ENCODE results near the gene SELENON. TPM values are rescaled to one million over a fixed set of nuclear protein-coding genes. Genes with fewer than 3 reads are reported as not detected.

SELENON gene
- total and polyA plus RNA-seq, 10 donors = 9.7 to 80.9 (median 56.7) TPM

DNA sequence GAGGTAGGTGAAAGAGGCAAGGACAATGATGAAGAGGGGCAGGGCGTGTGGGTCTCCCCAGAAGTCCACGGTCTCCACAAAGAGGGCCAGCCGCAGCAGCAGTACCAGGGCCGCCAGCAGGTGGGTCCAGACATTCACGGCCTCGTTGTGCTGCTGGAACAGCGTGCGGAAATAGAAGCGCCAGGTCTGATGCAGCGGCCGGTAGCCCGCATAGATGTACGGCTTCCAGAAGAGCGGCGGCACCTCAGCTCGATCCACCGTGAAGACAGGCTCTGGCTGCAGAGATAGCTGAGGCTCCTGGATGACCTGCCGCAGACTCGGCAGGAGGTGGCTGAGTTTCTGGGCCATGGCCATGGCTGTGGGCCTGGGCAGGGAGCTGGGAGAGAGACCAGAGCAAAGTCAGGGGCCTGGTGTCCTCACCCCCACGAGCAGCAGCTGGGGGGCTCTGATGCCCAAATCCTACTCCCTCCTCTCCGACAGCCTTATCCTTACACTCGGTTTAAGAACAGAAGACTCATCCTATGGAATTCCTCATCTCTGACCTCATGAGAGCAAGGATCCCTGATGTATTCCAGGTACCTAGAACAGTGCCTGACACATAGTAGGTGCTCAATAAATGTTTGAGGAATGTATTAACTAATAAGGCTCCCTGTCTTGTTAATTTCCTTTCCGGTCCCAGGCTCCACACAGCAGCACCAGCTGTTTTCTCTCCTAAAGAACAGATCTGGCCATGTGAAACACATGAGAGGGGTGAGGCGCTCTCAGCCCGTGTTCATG lies 63.7 kb downstream of the SELENON start:
- Histone ChIP-seq H3K27me3 (replicated peaks in 1 of 7) (no peaks in the 10 kb centered on the region), H3K27ac (no peak overlapping the region), H3K9me3 (no peaks in the 10 kb centered on the region), H3K36me3 (peaks cover 0 to 45% (median 10%) of the 10 kb centered on the region in 6 donors), H3K4me1 (peaks cover 10 to 36% (median 29%) of the 10 kb centered on the region in 6 donors), H3K4me3 (no peak overlapping the region)
- no peak for DNase-seq
- TF ChIP-seq POLR2AphosphoS5 (IDR thresholded peaks at IDR 0.05) (peak in 1 of 3 donors; percentile 34), POLR2A (IDR thresholded peaks at IDR 0.05) (no peak)
- intact Hi-C loops (cut with DNase I; ENCODE audit: low total_unique reads) = no loop called here
- WGBS, 5 donors = 92 to 96% (median 94%) methylated on average over 25 of the region's 25 CpGs

GRCh38 chr1:25864434-25864833 lies 64.4 kb downstream of the SELENON start:
- H3K36me3 ChIP-seq = peaks cover 0 to 53% (median 10%) of the 10 kb centered on the region in 6 donors
- TF ChIP-seq POLR2AphosphoS5 (IDR thresholded peaks at IDR 0.05) = no peak
- TF ChIP-seq, protein P1, sequence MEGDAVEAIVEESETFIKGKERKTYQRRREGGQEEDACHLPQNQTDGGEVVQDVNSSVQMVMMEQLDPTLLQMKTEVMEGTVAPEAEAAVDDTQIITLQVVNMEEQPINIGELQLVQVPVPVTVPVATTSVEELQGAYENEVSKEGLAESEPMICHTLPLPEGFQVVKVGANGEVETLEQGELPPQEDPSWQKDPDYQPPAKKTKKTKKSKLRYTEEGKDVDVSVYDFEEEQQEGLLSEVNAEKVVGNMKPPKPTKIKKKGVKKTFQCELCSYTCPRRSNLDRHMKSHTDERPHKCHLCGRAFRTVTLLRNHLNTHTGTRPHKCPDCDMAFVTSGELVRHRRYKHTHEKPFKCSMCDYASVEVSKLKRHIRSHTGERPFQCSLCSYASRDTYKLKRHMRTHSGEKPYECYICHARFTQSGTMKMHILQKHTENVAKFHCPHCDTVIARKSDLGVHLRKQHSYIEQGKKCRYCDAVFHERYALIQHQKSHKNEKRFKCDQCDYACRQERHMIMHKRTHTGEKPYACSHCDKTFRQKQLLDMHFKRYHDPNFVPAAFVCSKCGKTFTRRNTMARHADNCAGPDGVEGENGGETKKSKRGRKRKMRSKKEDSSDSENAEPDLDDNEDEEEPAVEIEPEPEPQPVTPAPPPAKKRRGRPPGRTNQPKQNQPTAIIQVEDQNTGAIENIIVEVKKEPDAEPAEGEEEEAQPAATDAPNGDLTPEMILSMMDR (IDR thresholded peaks at IDR 0.05 in 8 of 11, conservative IDR thresholded peaks at IDR 0.05 in 3 of 11) = no peak
- TF ChIP-seq POLR2A (IDR thresholded peaks at IDR 0.05) = no peak
- no peak overlapping the region for H3K4me3 ChIP-seq
- 79 to 93% (median 88%) methylated on average over 3 of the region's 3 CpGs for WGBS, 5 donors
- no peak for DNase-seq
- peaks cover 6 to 34% (median 24%) of the 10 kb centered on the region in 6 donors for H3K4me1 ChIP-seq
- no peak overlapping the region for H3K27ac ChIP-seq
- no peaks in the 10 kb centered on the region for H3K9me3 ChIP-seq
- intact Hi-C loops (cut with DNase I; ENCODE audit: low total_unique reads) = no loop called here
- no peaks in the 10 kb centered on the region for H3K27me3 ChIP-seq (replicated peaks in 1 of 7)

DNA sequence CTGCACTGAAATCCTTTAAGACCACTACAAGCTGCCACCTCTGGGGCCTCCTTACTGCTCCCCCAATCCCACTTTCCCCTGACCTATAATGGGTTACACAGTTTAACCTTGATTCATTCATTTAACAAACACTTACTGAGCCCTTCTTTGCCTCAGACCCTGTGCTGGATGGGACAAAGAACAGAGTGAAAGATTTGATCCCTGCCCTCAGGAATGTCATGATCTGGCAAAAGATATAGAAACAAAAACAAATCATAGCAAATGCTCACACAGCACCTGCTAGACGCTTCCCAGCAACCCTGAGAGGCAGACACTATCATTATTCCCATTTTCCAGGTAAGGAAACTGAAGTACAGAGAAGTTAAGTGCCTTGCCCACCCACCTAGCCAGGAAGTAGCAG lies 66.3 kb downstream of the SELENON start:
- TF ChIP-seq, protein P1 (IDR thresholded peaks at IDR 0.05 in 8 of 11, conservative IDR thresholded peaks at IDR 0.05 in 3 of 11) = no peak
- TF ChIP-seq POLR2A (IDR thresholded peaks at IDR 0.05) (no peak), POLR2AphosphoS5 (IDR thresholded peaks at IDR 0.05) (no peak)

DNA sequence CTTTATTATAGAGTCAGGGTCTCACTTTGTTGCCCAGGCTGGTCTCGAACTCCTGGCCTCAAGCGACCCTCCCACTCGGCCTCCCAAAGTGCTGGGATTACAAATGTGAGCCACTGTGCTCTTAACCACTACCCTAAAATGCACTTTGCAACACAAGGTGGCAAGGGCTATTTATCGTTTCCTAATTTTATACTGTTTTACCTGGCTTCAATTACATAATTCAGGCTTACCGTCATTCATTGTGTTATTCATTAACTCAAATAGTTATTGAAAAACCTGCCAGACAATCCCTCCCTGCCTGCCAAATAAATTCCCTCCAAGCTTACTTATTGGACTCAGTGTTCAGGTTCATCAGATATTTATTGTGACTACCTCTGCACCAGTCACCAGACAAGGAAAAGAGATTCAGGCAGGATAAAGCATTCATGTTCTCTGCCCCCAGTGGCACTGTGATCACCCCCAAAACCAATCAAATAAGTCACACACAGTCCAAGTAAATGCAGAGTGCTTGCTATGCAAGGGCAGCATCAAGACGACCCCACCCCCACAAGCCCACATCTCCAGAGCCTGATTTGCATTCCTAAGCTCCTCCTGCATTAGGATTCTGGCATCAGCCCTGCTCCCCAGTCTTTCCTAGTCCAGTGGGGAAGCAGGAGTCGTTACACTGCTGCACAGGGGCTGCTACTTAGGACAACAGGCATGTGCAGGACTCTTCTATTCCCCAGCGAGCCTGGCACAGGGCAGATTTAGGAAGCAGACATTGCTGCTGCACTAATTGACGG lies 67.4 kb downstream of the SELENON start:
- 79 to 90% (median 82%) methylated on average over 9 of the region's 9 CpGs for WGBS, 5 donors
- H3K4me1 ChIP-seq = peaks cover 16 to 36% (median 28%) of the 10 kb centered on the region in 6 donors
- no peak for DNase-seq
- no peaks in the 10 kb centered on the region for H3K27me3 ChIP-seq (replicated peaks in 1 of 7)
- no peaks in the 10 kb centered on the region for H3K9me3 ChIP-seq
- no peak overlapping the region for H3K4me3 ChIP-seq
- H3K36me3 ChIP-seq = peaks cover 0 to 59% (median 10%) of the 10 kb centered on the region in 6 donors
- TF ChIP-seq, protein P1 (IDR thresholded peaks at IDR 0.05 in 8 of 11, conservative IDR thresholded peaks at IDR 0.05 in 3 of 11) = no peak
- TF ChIP-seq POLR2A (IDR thresholded peaks at IDR 0.05) (no peak), POLR2AphosphoS5 (IDR thresholded peaks at IDR 0.05) (no peak)
- intact Hi-C loops (cut with DNase I; ENCODE audit: low total_unique reads) = no loop called here
- no peak overlapping the region for H3K27ac ChIP-seq

More for the DNA sequence above, 66.3 kb downstream of the SELENON start:
- peaks cover 0 to 62% (median 10%) of the 10 kb centered on the region in 6 donors for H3K36me3 ChIP-seq
- intact Hi-C loops (cut with DNase I; ENCODE audit: low total_unique reads) = no loop called here
- H3K4me1 ChIP-seq = peaks cover 5 to 36% (median 23%) of the 10 kb centered on the region in 6 donors
- no peak for DNase-seq
- no peak overlapping the region for H3K27ac ChIP-seq
- H3K4me3 ChIP-seq = no peak overlapping the region
- H3K27me3 ChIP-seq (replicated peaks in 1 of 7) = no peaks in the 10 kb centered on the region
- 76 to 90% (median 84%) methylated on average over 1 of the region's 1 CpG for WGBS, 5 donors
- H3K9me3 ChIP-seq = no peaks in the 10 kb centered on the region

Other genes starting within 250 kb of the SELENON start
- gene MAN1C1, start 183.4 kb upstream of the SELENON start, total RNA-seq = 10 to 100 TPM; 25.0 to 54.3 (median 47.2) TPM
- gene MAN1C1, start 183.4 kb upstream of the SELENON start, polyA plus RNA-seq = 1 to 10 TPM; 4.6 to 7.0 (median 6.9) TPM
- gene MTFR1L, start 19.8 kb downstream of the SELENON start, total RNA-seq = 10 to 100 TPM; 44.6 to 74.7 (median 53.7) TPM
- gene MTFR1L, start 19.8 kb downstream of the SELENON start, polyA plus RNA-seq = 10 to 100 TPM; 32.1 to 44.3 (median 43.0) TPM
- gene AUNIP, start 59.3 kb downstream of the SELENON start, total RNA-seq = 1 to 10 TPM in 1 of 7 donors, under 1 TPM in 3, not detected in 3; 0.28 to 1.3 (median 0.71) TPM
- under 1 TPM; 0.07 to 0.61 (median 0.38) TPM for gene AUNIP, start 59.3 kb downstream of the SELENON start, polyA plus RNA-seq
- gene PAQR7, start 75.5 kb downstream of the SELENON start, total RNA-seq = 10 to 100 TPM in 4 of 7 donors, 1 to 10 TPM in 3; 9.2 to 14.2 (median 11.9) TPM
- 1 to 10 TPM; 3.0 to 4.8 (median 4.0) TPM for gene PAQR7, start 75.5 kb downstream of the SELENON start, polyA plus RNA-seq
- gene STMN1, start 106.2 kb downstream of the SELENON start, total RNA-seq = 10 to 100 TPM; 40.3 to 59.5 (median 47.8) TPM
- 100 to 1,000 TPM in 1 of 3 donors, 10 to 100 TPM in 2; 48.4 to 174 (median 95.8) TPM for gene STMN1, start 106.2 kb downstream of the SELENON start, polyA plus RNA-seq
- 10 to 100 TPM; 12.9 to 19.7 (median 13.9) TPM for gene PAFAH2, start 197.9 kb downstream of the SELENON start, total RNA-seq
- 1 to 10 TPM; 3.9 to 5.3 (median 4.7) TPM for gene PAFAH2, start 197.9 kb downstream of the SELENON start, polyA plus RNA-seq
- 1 to 10 TPM; 2.3 to 8.6 (median 4.9) TPM for gene EXTL1, start 221.6 kb downstream of the SELENON start, total RNA-seq
- gene EXTL1, start 221.6 kb downstream of the SELENON start, polyA plus RNA-seq = 1 to 10 TPM in 1 of 3 donors, under 1 TPM in 2; 0.30 to 3.6 (median 0.63) TPM
- not detected for gene SLC30A2, start 245.9 kb downstream of the SELENON start, total RNA-seq
- not detected for gene SLC30A2, start 245.9 kb downstream of the SELENON start, polyA plus RNA-seq